GM18873 (cell line): Measurements from ENCODE around the gene SHISAL1.

Experiments used
- ATAC-seq: cut with Tn5 transposase; IDR thresholded peaks from one replicate; pipeline ENCODE4 v1.9.1; 2021; ENCODE audit warnings: mild to moderate bottlenecking, moderate library complexity, moderate number of reproducible peaks; ENCODE audit not compliant: unreplicated experiment, low FRiP score

SHISAL1 gene

GRCh38 chr22:44266796-44267760 lies 45.7 kb downstream of the SHISAL1 start:
- ATAC-seq, result no peak

GRCh38 chr22:44263547-44263946 lies 49.2 kb downstream of the SHISAL1 start:
- ATAC-seq, result no peak

GRCh38 chr22:44261861-44262595 lies 50.7 kb downstream of the SHISAL1 start:
- ATAC-seq, result no peak

- ATAC-seq, result no peak
Measured at GRCh38 chr22:44261164-44261860, 51.4 kb downstream of the SHISAL1 start.

GRCh38 chr22:44260216-44261035 lies 52.3 kb downstream of the SHISAL1 start:
- no peak for ATAC-seq

- ATAC-seq, result no peak
Measured at GRCh38 chr22:44259366-44260215, 53.2 kb downstream of the SHISAL1 start.

- ATAC-seq, result no peak
Measured at GRCh38 chr22:44256556-44257485, 55.9 kb downstream of the SHISAL1 start.

- no peak for ATAC-seq
Measured at GRCh38 chr22:44256085-44256484, 56.7 kb downstream of the SHISAL1 start.

GRCh38 chr22:44254811-44255210 lies 57.9 kb downstream of the SHISAL1 start:
- no peak for ATAC-seq

- no peak for ATAC-seq
Measured at GRCh38 chr22:44249376-44250147, 63.2 kb downstream of the SHISAL1 start.

- no peak for ATAC-seq
Measured at GRCh38 chr22:44248926-44249325, 63.8 kb downstream of the SHISAL1 start.

- ATAC-seq, result no peak
Measured at GRCh38 chr22:44247923-44248892, 64.5 kb downstream of the SHISAL1 start.

GRCh38 chr22:44247346-44247745 lies 65.4 kb downstream of the SHISAL1 start:
- no peak for ATAC-seq

- ATAC-seq, result no peak
Measured at GRCh38 chr22:44246615-44247326, 66.0 kb downstream of the SHISAL1 start.

- no peak for ATAC-seq
Measured at GRCh38 chr22:44245867-44246266, 66.9 kb downstream of the SHISAL1 start.

- no peak for ATAC-seq
Measured at GRCh38 chr22:44245438-44245837, 67.3 kb downstream of the SHISAL1 start.
